GM19035 (cell line): ENCODE results near the gene TTR.
A peak's percentile ranks its signal among the peaks of the same experiment; 100 is the strongest.

Source experiments
- ATAC-seq: cut with Tn5 transposase; IDR thresholded peaks from one replicate; pipeline ENCODE4 v1.9.1; 2021; ENCODE audit not compliant: unreplicated experiment

Gene TTR

DNA sequence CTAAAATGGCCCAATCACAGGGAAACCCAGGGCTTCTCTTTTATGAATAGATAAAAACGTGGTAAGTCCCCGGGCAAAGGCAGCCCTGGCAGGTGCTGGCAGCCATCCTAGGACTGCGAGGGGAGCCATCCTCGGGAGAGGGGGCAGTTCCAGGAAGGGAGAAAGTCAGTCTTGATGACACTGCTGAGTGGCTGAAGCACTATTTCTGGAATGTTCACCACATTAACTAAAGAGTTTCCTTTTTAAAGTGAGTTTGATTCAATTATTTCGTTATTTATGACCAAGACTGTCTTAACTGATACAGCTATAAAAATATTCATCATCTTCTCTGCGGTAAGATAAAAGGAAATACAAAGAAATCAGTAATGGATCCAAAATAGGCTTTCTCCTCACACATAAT is 20.4 kb downstream of the TTR start:
- no peak for ATAC-seq

GRCh38 chr18:31614044-31614443 is 22.4 kb downstream of the TTR start:
- no peak for ATAC-seq

DNA sequence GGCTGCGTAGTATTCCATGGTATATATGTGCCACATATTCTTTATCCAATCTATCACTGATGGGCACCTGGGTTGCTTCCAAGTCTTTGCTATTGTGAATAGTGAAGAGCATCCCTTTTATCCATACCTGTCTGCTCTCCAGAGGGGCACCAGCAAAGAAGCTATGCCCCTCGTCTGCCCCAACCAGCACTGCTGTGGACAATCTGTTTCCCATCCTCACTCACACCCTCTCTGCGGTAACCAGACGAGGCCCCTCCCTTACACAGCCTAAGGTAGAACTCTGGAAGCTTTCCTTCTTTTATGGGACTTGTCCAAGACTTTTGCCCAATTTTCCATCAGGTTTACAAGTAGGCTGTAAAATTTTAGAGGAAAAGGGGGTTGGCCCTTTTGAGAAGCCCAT is 24.9 kb downstream of the TTR start:
- ATAC-seq = no peak

DNA sequence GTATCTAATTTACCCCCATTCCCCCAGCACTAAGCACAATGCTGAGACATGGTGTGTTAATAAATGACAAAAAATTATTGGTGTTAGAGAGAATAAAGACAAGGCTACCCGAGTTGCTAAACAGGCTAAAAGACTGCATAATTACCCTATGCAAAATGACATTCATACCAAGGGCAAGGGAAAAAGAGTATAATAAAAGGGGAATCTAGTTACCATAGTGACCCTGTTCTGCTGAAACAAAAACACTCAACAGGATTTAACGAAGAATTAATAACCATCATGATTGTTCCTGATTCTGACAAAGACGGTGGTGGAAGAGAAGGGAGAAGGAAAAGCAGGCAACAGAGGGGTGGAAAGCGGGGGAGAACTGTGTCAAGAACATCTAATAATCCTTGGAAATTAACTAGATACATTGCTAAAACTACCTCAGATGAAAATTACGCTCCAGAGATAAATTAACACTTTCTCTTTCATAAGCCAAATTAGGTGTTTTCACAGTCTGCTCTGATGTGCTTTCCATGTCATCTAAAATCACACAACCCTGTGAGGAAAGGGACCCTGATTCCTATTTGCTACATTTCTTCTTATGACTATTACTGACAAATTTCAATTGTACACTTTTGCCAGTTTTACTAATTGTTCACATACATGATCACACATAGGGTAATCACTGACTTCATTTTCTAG is 25.5 kb downstream of the TTR start:
- ATAC-seq = peak; percentile 48

- no peak for ATAC-seq
These were observed 27.1 kb downstream of the TTR start for GRCh38 chr18:31618801-31619200.

- no peak for ATAC-seq
These were observed 27.6 kb downstream of the TTR start for GRCh38 chr18:31619291-31619690.

DNA sequence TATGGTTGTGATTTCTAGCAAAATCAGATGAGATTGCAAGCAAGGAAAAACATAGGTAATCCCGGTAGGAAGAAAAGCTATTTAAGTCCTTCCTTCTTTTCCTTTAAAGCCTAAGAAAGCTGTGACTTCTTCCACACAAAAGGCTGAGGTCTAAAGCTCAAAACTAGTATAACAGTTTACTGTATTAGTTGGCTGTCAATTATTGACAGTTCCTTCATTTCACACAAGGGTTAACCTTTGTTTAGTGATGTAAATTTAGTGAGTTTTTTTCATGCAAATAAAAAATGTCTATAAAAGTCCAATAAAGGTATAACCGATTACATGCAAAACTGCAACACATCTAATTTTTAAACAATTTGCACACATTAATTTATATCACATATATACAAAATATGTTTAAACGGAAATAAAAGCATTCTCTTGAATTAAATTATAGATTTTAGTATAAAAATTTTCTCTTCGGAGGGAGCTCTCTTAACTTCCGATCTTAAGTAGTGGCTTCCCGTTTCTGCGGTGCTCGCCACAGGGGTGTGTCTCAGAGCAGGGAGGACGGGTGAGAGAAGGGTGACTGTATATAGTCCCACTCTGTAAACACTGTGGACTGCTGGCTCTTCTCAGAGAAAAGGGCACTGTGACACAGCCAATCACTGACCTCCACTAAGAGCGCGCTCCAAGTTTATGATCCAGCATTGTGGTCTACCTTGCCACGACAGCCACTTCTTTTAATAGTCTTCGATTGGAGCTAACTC is 33.4 kb downstream of the TTR start:
- no peak for ATAC-seq

GRCh38 chr18:31626409-31626808 is 34.7 kb downstream of the TTR start:
- no peak for ATAC-seq

GRCh38 chr18:31630549-31630948 is 38.9 kb downstream of the TTR start:
- ATAC-seq = no peak

- no peak for ATAC-seq
These were observed 39.8 kb downstream of the TTR start for GRCh38 chr18:31631526-31631925.

DNA sequence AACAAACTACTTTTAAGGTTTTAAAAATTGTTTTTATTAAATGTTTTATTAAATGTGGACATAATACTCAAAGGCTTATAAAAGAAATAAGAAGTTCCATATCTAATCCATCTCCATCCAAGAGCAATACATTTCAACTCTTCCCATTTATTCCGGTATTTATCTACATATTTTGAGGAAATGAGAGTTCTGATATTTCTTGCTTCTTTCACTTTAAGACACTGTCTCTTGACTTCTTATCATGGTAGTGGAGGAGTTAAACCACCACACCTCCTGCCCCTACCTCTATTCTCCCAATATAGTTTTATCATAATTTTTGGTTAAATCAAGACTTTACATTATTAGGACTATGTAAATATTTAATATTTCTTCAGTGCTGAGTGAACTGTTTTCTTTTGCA is 40.7 kb downstream of the TTR start:
- ATAC-seq = no peak

DNA sequence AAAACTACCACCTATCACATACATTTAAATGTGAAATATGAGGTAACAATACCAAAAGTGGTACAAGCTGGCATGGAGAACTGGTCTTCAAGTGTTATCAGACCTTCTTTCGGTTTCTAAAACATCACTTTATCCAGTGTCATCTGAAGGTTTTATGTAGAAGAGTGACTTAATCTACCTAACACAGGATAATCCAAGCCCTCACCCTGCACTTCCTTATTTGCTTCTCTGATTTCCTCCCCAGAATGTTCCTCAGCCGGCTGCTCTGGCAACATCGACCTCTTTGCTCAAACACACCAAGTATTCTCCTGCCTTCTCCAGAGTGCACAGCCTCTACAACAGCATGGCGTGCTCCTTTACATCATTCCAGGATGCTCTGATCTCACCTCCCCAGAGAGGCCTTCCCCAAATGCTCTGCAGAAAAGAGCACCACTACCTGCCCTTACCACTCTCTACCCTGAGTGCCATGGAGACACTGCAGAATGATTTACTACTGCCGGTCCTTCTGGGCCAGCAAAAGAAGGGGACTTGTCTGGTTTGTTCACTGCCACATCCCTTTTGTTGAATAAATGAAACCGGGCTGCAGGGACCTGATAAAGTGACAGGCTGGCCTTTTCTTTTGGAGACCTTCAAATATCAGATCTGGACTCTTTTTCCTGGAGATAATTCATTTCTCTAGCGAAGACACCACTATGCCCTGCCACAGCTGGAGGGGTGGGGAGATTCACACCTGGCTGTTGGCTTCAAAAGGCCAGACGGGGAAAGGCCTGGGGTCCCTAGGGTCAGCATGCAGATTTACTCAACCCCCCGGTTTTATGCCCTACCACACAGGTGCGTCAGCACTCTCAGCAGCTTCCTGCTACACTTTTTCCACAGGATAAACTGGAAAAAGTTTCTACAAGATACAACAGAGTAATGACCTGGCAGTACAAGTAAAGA is 42.0 kb downstream of the TTR start:
- ATAC-seq = peak; percentile 6

- ATAC-seq = peak; percentile 97
These were observed 42.6 kb downstream of the TTR start for GRCh38 chr18:31634331-31634713.

DNA sequence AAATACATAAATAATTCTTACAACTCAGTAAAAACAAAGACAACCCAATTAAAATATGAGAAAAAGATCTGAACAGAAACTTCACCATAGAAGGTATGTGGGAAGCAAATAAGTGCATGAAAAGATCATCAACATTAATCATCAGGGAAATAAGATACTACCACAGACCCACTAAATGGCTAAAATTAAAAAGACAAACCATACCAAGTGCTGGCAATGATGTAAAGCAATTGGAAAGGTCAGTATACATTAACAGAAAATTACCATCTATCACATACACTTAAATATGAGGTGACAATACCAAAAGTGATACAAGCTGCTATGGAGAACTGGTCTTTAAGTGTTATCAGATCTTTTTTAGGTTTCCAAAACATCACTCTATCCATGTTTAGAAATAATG is 44.7 kb downstream of the TTR start:
- no peak for ATAC-seq

- ATAC-seq = no peak
These were observed 45.8 kb downstream of the TTR start for GRCh38 chr18:31637445-31637844.

GRCh38 chr18:31643003-31643402 is 51.3 kb downstream of the TTR start:
- ATAC-seq = no peak

DNA sequence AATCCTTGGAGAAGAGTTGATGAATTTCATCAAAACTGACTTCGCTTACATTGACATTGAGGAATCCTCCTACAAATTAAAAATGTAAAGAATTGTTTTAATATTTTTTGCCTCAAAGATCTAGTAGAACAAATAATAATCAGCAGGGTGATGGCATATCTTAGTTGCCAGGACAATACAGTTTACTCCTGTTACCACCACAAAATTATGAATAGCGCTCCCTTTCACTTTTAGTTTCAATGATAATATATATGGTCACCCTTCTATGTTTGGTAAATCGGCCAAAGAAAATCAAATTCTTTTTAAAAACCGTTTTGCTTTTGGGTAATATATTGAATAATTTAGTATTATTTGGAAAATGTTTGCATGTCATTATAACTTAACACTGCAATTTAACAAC is 53.7 kb downstream of the TTR start:
- ATAC-seq = no peak

DNA sequence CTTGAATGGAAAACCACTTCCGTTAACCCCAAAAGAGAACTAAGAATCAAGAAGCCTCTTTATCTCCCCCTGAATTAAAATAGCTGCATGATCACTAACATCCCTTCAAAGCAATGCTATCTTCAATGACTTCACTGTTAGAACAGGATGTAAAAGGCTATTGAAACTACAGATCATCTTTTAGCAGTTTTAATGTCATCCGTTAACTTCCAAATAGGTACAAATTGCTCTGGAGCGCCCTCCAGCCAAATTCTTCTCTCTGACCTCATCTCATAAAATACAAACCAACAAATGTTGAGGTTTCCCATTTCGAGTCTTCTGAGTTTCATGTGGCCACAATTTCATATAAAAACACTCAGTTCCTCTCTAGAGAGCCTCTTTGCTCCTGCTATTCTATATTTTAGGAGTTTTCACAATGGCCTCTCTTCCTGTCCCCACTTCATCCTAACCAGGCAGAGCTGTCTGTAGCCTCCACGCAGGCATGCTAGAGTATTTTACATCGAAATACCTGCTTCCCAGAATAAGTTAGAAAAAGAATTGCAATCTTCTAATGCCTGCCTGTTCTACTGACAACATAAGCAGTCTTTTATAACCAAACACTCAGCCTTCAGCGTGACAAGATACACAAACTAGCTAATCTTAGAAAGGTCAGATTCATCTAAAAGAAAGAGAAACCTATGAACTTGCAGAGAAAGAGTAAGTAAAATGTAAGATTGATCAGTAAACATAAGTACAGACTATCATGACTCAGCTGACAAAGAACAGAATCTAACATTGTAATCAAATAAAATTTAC is 54.9 kb downstream of the TTR start:
- ATAC-seq = no peak

GRCh38 chr18:31647127-31647753 is 55.6 kb downstream of the TTR start:
- no peak for ATAC-seq
